Activated B cell treated with CpG ODN at 0.5 μM for 24 hours (primary cell): ENCODE measurements around the gene RAB4B. TPM values are rescaled to one million over a fixed set of nuclear protein-coding genes. Genes with fewer than 3 reads are reported as not detected.
A peak's percentile ranks its signal among the peaks of the same experiment; 100 is the strongest.
"Not testable (repeated sequence)": the region's sequence is repeated elsewhere in the genome, so short reads cannot be mapped to it uniquely, and the experiment has no call there.

Experiments
- ATAC-seq: fragments of 200-7000 bp; cut with Tn5 transposase; one replicate; pipeline ENCODE4 v1.10.0; 2021; ENCODE audit warnings: low read depth, mild to moderate bottlenecking, moderate library complexity
- CTCF ChIA-PET: fragments of 350-600 bp; sonication (Branson Sonifier 250); formaldehyde crosslinking; loops from one replicate; lab custom pipeline; 2021; ENCODE audit warnings: antibody characterized with exemption; lab: Charles Lee
- POLR2A ChIA-PET: fragments of 350-600 bp; sonication (Branson Sonifier 250); formaldehyde crosslinking; loops from one replicate; lab custom pipeline; 2021; ENCODE audit warnings: antibody characterized with exemption; lab: Charles Lee
- DNase-seq: peaks from one replicate; pipeline ENCODE4 v3.0.0; 2022
- H3K27ac Mint-ChIP-seq: one replicate; pipeline ENCODE4 v1.8.0; 2020; ENCODE audit warnings: mixed read lengths
- H3K27me3 Mint-ChIP-seq: one replicate; pipeline ENCODE4 v1.8.0; 2021; ENCODE audit warnings: mixed read lengths
- H3K36me3 Mint-ChIP-seq: one replicate; pipeline ENCODE4 v1.8.0; 2021; ENCODE audit warnings: low read depth, mixed read lengths
- H3K4me1 Mint-ChIP-seq: one replicate; pipeline ENCODE4 v1.8.0; 2021; ENCODE audit warnings: mixed read lengths
- H3K4me3 Mint-ChIP-seq: one replicate; pipeline ENCODE4 v1.8.0; 2020; ENCODE audit warnings: mild to moderate bottlenecking, mixed read lengths
- H3K9me3 Mint-ChIP-seq: one replicate; pipeline ENCODE4 v1.8.0; 2020; ENCODE audit warnings: mixed read lengths
- CTCF ChIP-seq: fragments of 200-600 bp; IDR thresholded peaks from one replicate; pipeline ENCODE4 v1.8.0; 2022; ENCODE audit warnings: antibody characterized with exemption, mild to moderate bottlenecking
- intact Hi-C: fragments of 100-400 bp; cut with micrococcal nuclease; formaldehyde crosslinking; loops from one replicate; pipeline ENCODE4 v1.15.1; 2024
- total RNA-seq: library from RNA; stranded (reverse); gene quantifications from 2 replicates; pipeline ENCODE4 v1.2.3, GENCODE V29; 2022

Gene RAB4B
- total RNA-seq, 1 donor from 2014 or later: 98.1 TPM

GRCh38 chr19:40808497-40808896 is 30.4 kb downstream of the RAB4B start:
- intact Hi-C loops: no loop called here
- H3K27ac Mint-ChIP-seq: peak overlapping the region; percentile 68

GRCh38 chr19:40809358-40810086 is 31.5 kb downstream of the RAB4B start:
- Mint-ChIP-seq H3K9me3 (no peaks in the 10 kb centered on the region), H3K4me3 (no peak overlapping the region), H3K36me3 (peaks cover 50% of the 10 kb centered on the region), H3K27ac (no peak overlapping the region), H3K27me3 (no peaks in the 10 kb centered on the region), H3K4me1 (peaks cover 72% of the 10 kb centered on the region)
- no peak for TF ChIP-seq CTCF
- ChIA-PET POLR2A (interaction anchor here (3.1 kb wide), 1 partner anchor 11 kb away, joined by 14 read pairs; the partner anchor contains the start of gene EGLN2), CTCF (no interaction called here)
- intact Hi-C loops: no loop called here
- ATAC-seq: no peak
- DNase-seq: no peak

More at GRCh38 chr19:40808497-40808896, 30.4 kb downstream of the RAB4B start:
- ATAC-seq: no peak
- no peak for DNase-seq
- H3K4me3 Mint-ChIP-seq: no peak overlapping the region
- H3K27me3 Mint-ChIP-seq: no peaks in the 10 kb centered on the region
- peaks cover 60% of the 10 kb centered on the region for H3K36me3 Mint-ChIP-seq
- no peaks in the 10 kb centered on the region for H3K9me3 Mint-ChIP-seq
- TF ChIP-seq CTCF: no peak
- CTCF ChIA-PET: interaction anchor here (1.4 to 4.2 kb wide), 4 partner anchors 10 to 145 kb away, joined by 4 to 25 read pairs (median 16); partner anchors contain the start of genes EGLN2 and RAB4B
- POLR2A ChIA-PET: interaction anchor here (0.6 to 4.6 kb wide), 3 partner anchors 10 to 35 kb away, joined by 6 to 50 read pairs (median 14); partner anchors contain the start of genes EGLN2 and RAB4B
- peaks cover 79% of the 10 kb centered on the region for H3K4me1 Mint-ChIP-seq

GRCh38 chr19:40810160-40810559 is 32.1 kb downstream of the RAB4B start:
- Mint-ChIP-seq H3K4me1 (peaks cover 66% of the 10 kb centered on the region), H3K9me3 (no peaks in the 10 kb centered on the region), H3K4me3 (peak overlapping the region; percentile 92), H3K27me3 (no peaks in the 10 kb centered on the region), H3K36me3 (peaks cover 44% of the 10 kb centered on the region), H3K27ac (no peak overlapping the region)
- TF ChIP-seq CTCF: no peak
- DNase-seq (no peak), ATAC-seq (no peak)
- ChIA-PET POLR2A (no interaction called here), CTCF (no interaction called here)
- intact Hi-C loops: no loop called here

- ATAC-seq: peak; percentile 89
- H3K4me3 Mint-ChIP-seq: peak overlapping the region; percentile 92
- H3K9me3 Mint-ChIP-seq, H3K27me3 Mint-ChIP-seq, intact Hi-C loops: not testable (repeated sequence)
- peak overlapping the region; percentile 84 for H3K27ac Mint-ChIP-seq
- peaks cover 59% of the 10 kb centered on the region for H3K4me1 Mint-ChIP-seq
- H3K36me3 Mint-ChIP-seq: peaks cover 41% of the 10 kb centered on the region
- CTCF ChIA-PET: interaction anchor here (1.7 kb wide), 1 partner anchor 94 kb away, joined by 4 read pairs; the partner anchor contains the start of gene COQ8B
- POLR2A ChIA-PET: interaction anchor here (0.6 to 1.4 kb wide), 5 partner anchors 9 to 170 kb away, joined by 3 to 9 read pairs (median 6); partner anchors contain the start of genes EGLN2, NUMBL and RAB4B
- DNase-seq: peak; percentile 58
Measured at GRCh38 chr19:40810649-40811408, 32.8 kb downstream of the RAB4B start.

GRCh38 chr19:40811478-40812341 is 33.7 kb downstream of the RAB4B start:
- H3K9me3 Mint-ChIP-seq: no peaks in the 10 kb centered on the region
- H3K27ac Mint-ChIP-seq: no peak overlapping the region
- H3K27me3 Mint-ChIP-seq: no peaks in the 10 kb centered on the region
- peaks cover 35% of the 10 kb centered on the region for H3K36me3 Mint-ChIP-seq
- DNase-seq: no peak
- H3K4me3 Mint-ChIP-seq: peak overlapping the region; percentile 92
- intact Hi-C loops: no loop called here
- POLR2A ChIA-PET: interaction anchor here (0.6 to 1.6 kb wide), 13 partner anchors 9 to 207 kb away, joined by 3 to 9 read pairs (median 5); partner anchors contain the start of genes ACTMAP, EGLN2, NUMBL and RAB4B
- ATAC-seq: no peak
- CTCF ChIA-PET: interaction anchor here (1.2 to 1.7 kb wide), 3 partner anchors 67 to 148 kb away, joined by 3 to 4 read pairs (median 3); partner anchors contain the start of gene COQ8B
- peaks cover 50% of the 10 kb centered on the region for H3K4me1 Mint-ChIP-seq
- no peak for TF ChIP-seq CTCF

- ChIA-PET POLR2A (interaction anchor here (0.7 to 1.6 kb wide), 7 partner anchors 10 to 208 kb away, joined by 3 to 8 read pairs (median 5); partner anchors contain the start of genes ACTMAP and RAB4B), CTCF (interaction anchor here (1.2 to 1.7 kb wide), 3 partner anchors 68 to 149 kb away, joined by 3 to 4 read pairs (median 3); partner anchors contain the start of gene COQ8B)
- intact Hi-C loops, H3K27me3 Mint-ChIP-seq, DNase-seq, H3K27ac Mint-ChIP-seq, ATAC-seq, H3K9me3 Mint-ChIP-seq: not testable (repeated sequence)
- Mint-ChIP-seq H3K4me3 (peak overlapping the region; percentile 92), H3K4me1 (peaks cover 44% of the 10 kb centered on the region), H3K36me3 (peaks cover 27% of the 10 kb centered on the region)
Measured at GRCh38 chr19:40812571-40812970, 34.5 kb downstream of the RAB4B start.
